Measurements from ENCODE around the gene STAT2.

GRCh38 chr12:56387152-56387736 is 27.3 kb upstream of the STAT2 start:
- TF ChIP-seq DPF2 (IDR thresholded peaks at IDR 0.05) (no peak), POLR2A (IDR thresholded peaks at IDR 0.05; ENCODE audit: low read depth, low read length) (no peak), HDAC2 (IDR thresholded peaks at IDR 0.05) (no peak), EZH2 (IDR thresholded peaks at IDR 0.05; ENCODE audit: borderline replicate concordance, control insufficient read depth, low read depth, low read length) (no peak), HSF1 (IDR thresholded peaks at IDR 0.05; ENCODE audit: low read depth, low read length) (no peak), POLR2AphosphoS5 (IDR thresholded peaks at IDR 0.05; ENCODE audit: low read length) (no peak), ATF3 (IDR thresholded peaks at IDR 0.05; ENCODE audit: borderline replicate concordance, extremely low read depth, low read depth, low read length) (no peak), CTCF (IDR thresholded peaks at IDR 0.05 in 2 of 3, conservative IDR thresholded peaks at IDR 0.05 in 1 of 3; ENCODE audit: control insufficient read depth in 2 of 3, extremely low read depth in 1 of 3, insufficient read depth in 1 of 3, low read depth in 3 of 3, low read length in 3 of 3) (no peak)

Data from GM12878 (cell line).